Adipocyte (in vitro differentiated cells): ENCODE measurements around the gene GOLPH3L.
A peak's percentile ranks its signal among the peaks of the same experiment; 100 is the strongest.

Experiments used
- DNase-seq: peaks from one replicate; pipeline ENCODE4 v3.0.0-alpha.2; 2015; ENCODE audit warnings: low read depth
- H3K27me3 ChIP-seq: replicated peaks from 2 replicates; pipeline ENCODE4 v1.7.0; 2013; ENCODE audit warnings: mild to moderate bottlenecking, low read length, moderate library complexity; ENCODE audit not compliant: control insufficient read depth, insufficient read depth
- H3K36me3 ChIP-seq: 2 replicates; pipeline ENCODE4 v1.7.0; 2013; ENCODE audit warnings: low read length, mild to moderate bottlenecking, moderate library complexity; ENCODE audit not compliant: control insufficient read depth, insufficient read depth, severe bottlenecking
- H3K4me1 ChIP-seq: 2 replicates; pipeline ENCODE4 v1.7.0; 2013; ENCODE audit warnings: mild to moderate bottlenecking, low read length, moderate library complexity; ENCODE audit not compliant: control insufficient read depth, insufficient read depth
- H3K4me3 ChIP-seq: 2 replicates; pipeline ENCODE4 v1.7.0; 2013; ENCODE audit warnings: mild to moderate bottlenecking, low read length, moderate library complexity
- H3K9ac ChIP-seq: 2 replicates; pipeline ENCODE4 v1.7.0; 2013; ENCODE audit warnings: mild to moderate bottlenecking, low read length, moderate library complexity
- H3K9me3 ChIP-seq: 2 replicates; pipeline ENCODE4 v1.7.0; 2013; ENCODE audit warnings: mild to moderate bottlenecking, low read length, moderate library complexity; ENCODE audit not compliant: control insufficient read depth

Gene GOLPH3L

DNA sequence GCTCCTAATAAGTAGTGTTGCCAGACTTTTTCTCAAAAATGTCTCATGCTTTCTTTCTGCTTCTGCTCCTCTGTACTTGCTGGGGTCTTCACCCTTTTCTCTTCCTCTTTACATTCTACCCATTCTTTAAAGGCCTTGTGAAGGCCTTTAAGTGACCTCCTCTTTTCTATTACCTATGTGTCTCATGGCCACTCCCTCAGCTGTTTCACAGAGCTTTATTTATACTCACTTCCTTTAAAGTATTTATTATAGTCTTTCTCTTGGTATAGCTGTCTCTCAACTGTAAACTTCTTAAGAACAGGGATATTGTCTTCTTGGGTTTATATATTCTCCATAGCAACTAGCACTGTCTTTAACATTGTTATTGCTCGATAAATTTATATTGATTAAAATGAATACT, 792 bp downstream of the GOLPH3L start:
- no peaks in the 10 kb centered on the region for H3K27me3 ChIP-seq
- peak overlapping the region; percentile 96 for H3K4me3 ChIP-seq
- H3K4me1 ChIP-seq: peaks cover 10% of the 10 kb centered on the region
- H3K9me3 ChIP-seq: no peaks in the 10 kb centered on the region
- DNase-seq: peak; percentile 4
- peak overlapping the region; percentile 85 for H3K9ac ChIP-seq
- peaks cover 28% of the 10 kb centered on the region for H3K36me3 ChIP-seq

- H3K27me3 ChIP-seq: no peaks in the 10 kb centered on the region
- no peak overlapping the region for H3K9ac ChIP-seq
- peak overlapping the region; percentile 96 for H3K4me3 ChIP-seq
- H3K36me3 ChIP-seq: peaks cover 29% of the 10 kb centered on the region
- H3K9me3 ChIP-seq: no peaks in the 10 kb centered on the region
- H3K4me1 ChIP-seq: peaks cover 10% of the 10 kb centered on the region
- peak; percentile 16 for DNase-seq
Observed at GRCh38 chr1:150695561-150695960, 1.4 kb downstream of the GOLPH3L start.

DNA sequence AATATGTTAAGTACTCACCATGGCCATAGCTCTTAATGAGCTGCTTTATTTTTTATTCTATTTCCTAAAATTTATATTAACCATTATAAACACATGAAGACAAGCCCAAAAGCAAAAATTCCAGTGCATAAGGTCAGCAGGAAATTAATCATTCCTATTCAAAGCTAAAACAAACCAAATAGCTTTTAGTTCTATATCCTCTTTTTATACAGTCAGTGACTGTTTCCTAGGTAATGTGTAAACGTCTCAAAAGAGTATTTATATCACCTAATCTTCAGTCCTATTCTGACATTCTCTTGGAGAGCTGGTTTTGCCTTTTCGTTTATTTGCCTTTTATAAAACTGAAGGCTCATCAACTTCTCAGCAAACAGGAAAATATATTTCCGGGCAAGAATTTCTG, 4.2 kb downstream of the GOLPH3L start:
- H3K4me3 ChIP-seq: no peak overlapping the region
- H3K36me3 ChIP-seq: peaks cover 40% of the 10 kb centered on the region
- H3K9me3 ChIP-seq: no peaks in the 10 kb centered on the region
- DNase-seq: no peak
- peaks cover 8% of the 10 kb centered on the region for H3K4me1 ChIP-seq
- H3K9ac ChIP-seq: no peak overlapping the region
- no peaks in the 10 kb centered on the region for H3K27me3 ChIP-seq

DNA sequence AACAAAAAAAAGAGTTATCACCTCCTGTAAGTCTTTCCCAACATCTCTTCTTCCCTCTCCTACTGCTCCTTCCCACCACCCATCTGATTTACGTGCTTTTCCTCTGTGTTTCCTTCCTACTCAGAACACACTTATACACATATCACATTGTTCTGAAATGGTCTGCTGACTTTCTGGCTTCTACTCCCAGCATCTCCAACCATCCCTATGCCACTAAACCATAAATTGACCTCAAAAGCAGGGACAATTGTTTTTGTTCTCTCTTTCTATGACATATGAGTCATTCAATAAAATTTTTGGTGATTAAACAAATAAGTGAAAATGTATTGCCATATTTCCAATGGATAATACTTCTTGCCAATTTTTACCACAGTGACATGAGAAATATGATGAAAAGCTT, 8.2 kb downstream of the GOLPH3L start:
- Histone ChIP-seq H3K4me1 (no peaks in the 10 kb centered on the region), H3K4me3 (no peak overlapping the region), H3K9me3 (no peaks in the 10 kb centered on the region), H3K9ac (no peak overlapping the region), H3K27me3 (no peaks in the 10 kb centered on the region), H3K36me3 (peaks cover 36% of the 10 kb centered on the region)
- peak; percentile 0 for DNase-seq

DNA sequence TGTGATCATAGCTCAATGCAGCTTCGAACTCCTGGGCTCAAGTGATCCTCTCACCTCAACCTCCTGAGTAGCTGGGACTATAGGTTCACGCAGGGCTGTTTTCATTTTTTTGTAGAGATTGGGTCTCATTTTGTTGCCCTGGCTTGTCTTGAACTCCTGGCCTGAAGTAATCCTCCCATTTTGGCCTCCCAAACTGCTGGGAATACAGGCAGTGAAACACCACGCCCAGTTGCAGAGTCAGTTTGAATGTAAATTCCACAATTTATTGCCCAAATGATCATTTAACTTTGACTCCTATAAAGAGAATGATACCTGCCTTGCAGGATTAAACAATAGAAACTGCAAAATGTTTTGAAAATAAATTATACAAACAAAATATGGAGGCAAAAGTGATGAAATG, 10.7 kb downstream of the GOLPH3L start:
- DNase-seq: no peak
- H3K4me1 ChIP-seq: no peaks in the 10 kb centered on the region
- no peak overlapping the region for H3K4me3 ChIP-seq
- H3K9me3 ChIP-seq: no peaks in the 10 kb centered on the region
- no peaks in the 10 kb centered on the region for H3K27me3 ChIP-seq
- H3K9ac ChIP-seq: no peak overlapping the region
- H3K36me3 ChIP-seq: peaks cover 18% of the 10 kb centered on the region

DNA sequence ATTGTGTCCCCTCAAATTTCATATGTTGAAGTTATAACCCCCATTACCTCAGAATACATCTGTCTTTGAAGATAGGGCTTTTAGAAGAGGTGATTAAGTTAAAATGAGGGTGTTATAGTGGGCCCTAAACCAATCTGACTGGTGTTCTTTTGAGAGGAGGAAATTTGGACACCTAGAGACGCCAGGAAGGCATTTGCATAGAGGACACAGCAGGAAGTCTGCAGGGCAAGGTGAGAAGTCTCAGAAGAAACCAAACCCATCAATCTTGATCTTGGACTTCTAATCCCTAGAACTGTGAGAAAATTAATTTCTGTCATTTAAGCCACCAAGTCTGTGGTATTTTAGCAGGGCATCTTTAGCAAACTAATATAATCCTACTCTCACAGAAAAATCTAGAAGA, 13.0 kb downstream of the GOLPH3L start:
- no peaks in the 10 kb centered on the region for H3K9me3 ChIP-seq
- no peak for DNase-seq
- H3K27me3 ChIP-seq: no peaks in the 10 kb centered on the region
- no peaks in the 10 kb centered on the region for H3K4me1 ChIP-seq
- peaks cover 12% of the 10 kb centered on the region for H3K36me3 ChIP-seq
- no peak overlapping the region for H3K9ac ChIP-seq
- H3K4me3 ChIP-seq: no peak overlapping the region

DNA sequence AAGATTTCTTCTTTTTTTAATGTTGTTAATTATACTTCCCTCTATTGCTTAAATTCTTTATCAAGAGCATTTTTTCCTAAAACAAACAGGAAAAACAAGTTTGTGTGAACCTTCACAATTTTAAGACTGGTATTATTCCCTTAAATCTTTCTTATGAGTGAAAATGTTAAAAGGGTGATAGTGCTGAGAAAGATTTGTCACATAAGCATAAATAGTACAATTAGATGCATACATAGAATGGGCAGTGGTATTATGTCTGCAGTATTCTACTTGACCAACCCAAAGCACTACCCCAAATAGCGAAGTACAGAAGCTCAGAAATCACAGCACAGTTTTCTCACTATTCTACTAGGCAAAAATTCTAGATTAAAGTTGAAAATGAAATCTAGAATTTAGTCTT, 18.0 kb downstream of the GOLPH3L start:
- Histone ChIP-seq H3K27me3 (no peaks in the 10 kb centered on the region), H3K36me3 (no peaks in the 10 kb centered on the region), H3K9me3 (no peaks in the 10 kb centered on the region)

DNA sequence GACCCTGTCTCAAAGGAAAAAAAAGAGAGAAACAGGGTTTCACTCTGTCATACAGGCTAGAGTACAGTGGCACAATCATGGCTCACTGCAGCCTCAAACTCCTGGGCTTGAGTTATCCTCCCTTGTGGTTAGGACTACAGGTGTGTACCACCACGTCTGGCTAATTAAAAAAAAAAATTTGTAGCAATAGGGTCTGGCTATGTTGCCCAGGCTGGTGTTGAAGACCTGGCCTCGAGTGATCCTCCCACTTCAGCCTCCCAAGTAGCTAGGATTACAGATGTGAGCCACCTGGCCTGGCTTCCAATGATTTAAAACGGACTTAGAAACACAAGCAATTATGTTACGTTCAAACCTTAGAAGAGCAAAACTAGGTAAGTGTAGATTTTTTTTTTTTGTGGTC, 22.1 kb downstream of the GOLPH3L start:
- Histone ChIP-seq H3K4me1 (no peaks in the 10 kb centered on the region), H3K27me3 (no peaks in the 10 kb centered on the region), H3K36me3 (no peaks in the 10 kb centered on the region), H3K9ac (no peak overlapping the region), H3K4me3 (no peak overlapping the region), H3K9me3 (no peaks in the 10 kb centered on the region)
- DNase-seq: no peak

More for the DNA sequence above, 18.0 kb downstream of the GOLPH3L start:
- Histone ChIP-seq H3K9ac (no peak overlapping the region), H3K4me1 (no peaks in the 10 kb centered on the region), H3K4me3 (no peak overlapping the region)
- DNase-seq: no peak

DNA sequence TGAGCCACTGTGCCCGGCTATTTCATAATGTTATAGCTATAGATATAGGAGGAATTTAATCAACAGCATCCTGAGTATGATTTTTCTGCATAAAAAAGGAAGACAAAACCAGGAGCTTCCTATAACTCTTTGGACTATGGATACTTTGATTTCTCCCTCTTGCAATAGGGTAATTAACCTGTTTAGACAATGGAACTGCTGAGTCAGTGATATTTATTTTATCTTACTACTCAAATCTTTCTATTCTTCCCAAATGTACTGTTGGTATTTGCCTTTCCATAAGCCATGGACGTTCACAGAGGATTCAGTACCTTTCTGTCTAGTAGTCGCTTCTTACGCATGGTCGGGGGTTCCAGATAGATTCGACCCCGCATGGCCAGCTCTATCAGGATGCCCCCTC, 33.6 kb downstream of the GOLPH3L start:
- H3K4me1 ChIP-seq: peaks cover 11% of the 10 kb centered on the region
- H3K4me3 ChIP-seq: no peak overlapping the region
- H3K9ac ChIP-seq: no peak overlapping the region
- DNase-seq: no peak
- peaks cover 20% of the 10 kb centered on the region for H3K36me3 ChIP-seq
- no peaks in the 10 kb centered on the region for H3K9me3 ChIP-seq
- H3K27me3 ChIP-seq: no peaks in the 10 kb centered on the region

DNA sequence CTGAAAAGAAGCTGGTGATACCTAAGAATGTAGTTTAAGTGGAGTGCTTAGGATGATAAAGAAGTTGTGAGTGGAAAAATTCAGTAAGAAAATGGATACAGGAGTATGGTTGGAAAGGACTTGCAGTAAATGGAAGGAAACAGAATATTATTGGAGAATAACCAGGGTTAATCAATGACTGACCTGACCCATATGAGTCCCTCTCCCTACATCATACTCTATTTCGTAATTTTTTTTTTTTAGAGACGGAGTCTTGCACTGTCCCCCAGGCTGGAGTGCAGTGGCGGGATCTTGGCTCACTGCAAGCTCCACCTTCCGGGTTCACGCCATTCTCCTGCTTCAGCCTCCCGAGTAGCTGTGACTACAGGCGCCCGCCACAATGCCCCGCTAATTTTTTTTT, 34.1 kb downstream of the GOLPH3L start:
- H3K36me3 ChIP-seq: peaks cover 24% of the 10 kb centered on the region
- H3K27me3 ChIP-seq: no peaks in the 10 kb centered on the region
- H3K9me3 ChIP-seq: no peaks in the 10 kb centered on the region
- H3K9ac ChIP-seq: no peak overlapping the region
- DNase-seq: no peak
- H3K4me3 ChIP-seq: no peak overlapping the region
- peaks cover 8% of the 10 kb centered on the region for H3K4me1 ChIP-seq

- Histone ChIP-seq H3K36me3 (peaks cover 24% of the 10 kb centered on the region), H3K4me1 (no peaks in the 10 kb centered on the region), H3K9ac (no peak overlapping the region), H3K4me3 (no peak overlapping the region), H3K9me3 (no peaks in the 10 kb centered on the region), H3K27me3 (no peaks in the 10 kb centered on the region)
- no peak for DNase-seq
Observed at GRCh38 chr1:150661156-150661555, 35.8 kb downstream of the GOLPH3L start.

- H3K9ac ChIP-seq: no peak overlapping the region
- H3K27me3 ChIP-seq: no peaks in the 10 kb centered on the region
- no peak overlapping the region for H3K4me3 ChIP-seq
- peaks cover 24% of the 10 kb centered on the region for H3K36me3 ChIP-seq
- H3K9me3 ChIP-seq: no peaks in the 10 kb centered on the region
- H3K4me1 ChIP-seq: no peaks in the 10 kb centered on the region
- DNase-seq: no peak
Observed at GRCh38 chr1:150660584-150660983, 36.4 kb downstream of the GOLPH3L start.
